ENCODE data around the gene POC1A. TPM values are rescaled to one million over a fixed set of nuclear protein-coding genes. Genes with fewer than 3 reads are reported as not detected.
A peak's percentile ranks its signal among the peaks of the same experiment; 100 is the strongest.

POC1A gene
- total RNA-seq, 2 experiments from 2014 or later = 21.2 to 23.5 TPM

DNA sequence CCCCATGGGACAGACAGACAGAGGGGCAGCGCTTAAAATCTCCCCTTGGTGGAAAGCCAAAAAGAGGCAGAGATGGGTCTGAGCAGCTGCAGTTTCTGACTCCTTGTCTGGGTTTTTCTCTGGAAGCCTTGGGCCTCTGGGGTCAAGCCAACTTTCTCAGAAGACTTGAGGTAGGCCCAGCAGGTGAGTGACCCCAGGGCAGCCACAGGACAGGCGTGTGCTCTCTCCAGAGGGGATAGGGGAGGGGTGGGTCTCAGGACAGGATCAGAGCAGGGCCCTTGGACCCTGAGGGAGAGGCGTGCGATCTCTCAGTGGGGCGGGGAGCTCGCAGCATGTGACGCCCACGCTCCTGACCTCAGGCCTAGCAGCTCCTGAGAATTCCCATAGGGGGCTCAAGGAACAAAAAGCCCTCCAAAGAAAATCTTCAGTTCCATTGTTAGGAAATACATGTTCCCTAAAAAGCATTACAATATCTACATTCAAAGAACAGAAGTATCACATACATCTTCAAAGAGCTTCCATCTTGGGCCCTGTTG is 63.2 kb downstream of the POC1A start:
- CTCF ChIA-PET = no interaction called here
- Mint-ChIP-seq H3K36me3 (ENCODE audit: low read depth) (peaks cover 2% of the 10 kb centered on the region), H3K4me3 (no peak overlapping the region), H3K27ac (no peak overlapping the region), H3K9me3 (no peaks in the 10 kb centered on the region), H3K27me3 (no peaks in the 10 kb centered on the region), H3K4me1 (ENCODE audit: low read depth) (peaks cover 19% of the 10 kb centered on the region)
- ATAC-seq (no peak), DNase-seq (no peak)
- POLR2A ChIA-PET = interaction anchor here (0.5 kb wide), 1 partner anchor 63 kb away, joined by 3 read pairs; no protein-coding TSS in a partner anchor
- intact Hi-C loops (cut with micrococcal nuclease) = no loop called here
- TF ChIP-seq, protein P1, sequence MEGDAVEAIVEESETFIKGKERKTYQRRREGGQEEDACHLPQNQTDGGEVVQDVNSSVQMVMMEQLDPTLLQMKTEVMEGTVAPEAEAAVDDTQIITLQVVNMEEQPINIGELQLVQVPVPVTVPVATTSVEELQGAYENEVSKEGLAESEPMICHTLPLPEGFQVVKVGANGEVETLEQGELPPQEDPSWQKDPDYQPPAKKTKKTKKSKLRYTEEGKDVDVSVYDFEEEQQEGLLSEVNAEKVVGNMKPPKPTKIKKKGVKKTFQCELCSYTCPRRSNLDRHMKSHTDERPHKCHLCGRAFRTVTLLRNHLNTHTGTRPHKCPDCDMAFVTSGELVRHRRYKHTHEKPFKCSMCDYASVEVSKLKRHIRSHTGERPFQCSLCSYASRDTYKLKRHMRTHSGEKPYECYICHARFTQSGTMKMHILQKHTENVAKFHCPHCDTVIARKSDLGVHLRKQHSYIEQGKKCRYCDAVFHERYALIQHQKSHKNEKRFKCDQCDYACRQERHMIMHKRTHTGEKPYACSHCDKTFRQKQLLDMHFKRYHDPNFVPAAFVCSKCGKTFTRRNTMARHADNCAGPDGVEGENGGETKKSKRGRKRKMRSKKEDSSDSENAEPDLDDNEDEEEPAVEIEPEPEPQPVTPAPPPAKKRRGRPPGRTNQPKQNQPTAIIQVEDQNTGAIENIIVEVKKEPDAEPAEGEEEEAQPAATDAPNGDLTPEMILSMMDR (IDR thresholded peaks at IDR 0.05) = no peak

DNA sequence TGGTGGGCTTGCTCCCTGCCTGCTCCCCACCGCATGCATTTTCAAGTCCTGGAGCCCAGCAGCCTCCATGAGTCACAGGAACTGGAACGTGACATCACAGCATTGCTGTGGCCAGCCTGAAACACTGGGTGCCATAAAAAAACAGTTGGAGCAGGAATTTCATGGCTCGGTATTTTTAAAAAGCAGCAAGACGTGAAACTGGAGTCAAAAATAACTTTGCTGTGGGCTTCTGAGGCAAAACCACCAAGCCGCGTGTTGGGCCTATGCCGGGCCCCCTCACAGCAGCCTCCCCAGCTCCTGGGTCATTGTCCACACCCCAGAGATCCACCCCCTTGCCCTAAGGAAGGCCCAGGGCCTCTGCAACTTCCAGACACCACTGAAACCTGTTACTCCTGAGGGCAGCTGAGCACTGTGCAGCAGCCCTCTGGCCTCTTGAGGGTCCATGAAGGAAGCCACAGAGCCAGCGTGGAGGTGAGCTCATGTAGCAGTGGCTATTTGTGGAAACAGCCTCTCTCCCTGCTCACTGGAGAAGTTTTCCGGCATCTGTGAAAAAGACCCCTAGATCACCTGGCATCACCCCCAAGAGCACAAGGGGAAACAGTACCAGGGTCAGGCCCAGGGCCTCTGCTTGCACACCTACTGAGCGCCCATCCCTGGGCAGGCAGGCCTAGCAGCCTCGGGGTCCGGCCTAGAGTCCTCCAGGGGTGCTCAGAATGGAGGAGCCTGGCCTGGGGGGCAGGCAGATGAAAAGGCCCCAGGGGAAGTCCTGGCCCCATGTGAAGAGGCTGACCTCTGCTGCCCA is 63.9 kb downstream of the POC1A start:
- no peaks in the 10 kb centered on the region for H3K27me3 Mint-ChIP-seq
- H3K9me3 Mint-ChIP-seq = no peaks in the 10 kb centered on the region
- POLR2A ChIA-PET = no interaction called here
- H3K36me3 Mint-ChIP-seq (ENCODE audit: low read depth) = no peaks in the 10 kb centered on the region
- H3K27ac Mint-ChIP-seq = no peak overlapping the region
- H3K4me1 Mint-ChIP-seq (ENCODE audit: low read depth) = peaks cover 26% of the 10 kb centered on the region
- ATAC-seq (no peak), DNase-seq (no peak)
- intact Hi-C loops (cut with micrococcal nuclease) = no loop called here
- no peak overlapping the region for H3K4me3 Mint-ChIP-seq
- TF ChIP-seq, protein P1 (IDR thresholded peaks at IDR 0.05) = no peak
- CTCF ChIA-PET = no interaction called here

DNA sequence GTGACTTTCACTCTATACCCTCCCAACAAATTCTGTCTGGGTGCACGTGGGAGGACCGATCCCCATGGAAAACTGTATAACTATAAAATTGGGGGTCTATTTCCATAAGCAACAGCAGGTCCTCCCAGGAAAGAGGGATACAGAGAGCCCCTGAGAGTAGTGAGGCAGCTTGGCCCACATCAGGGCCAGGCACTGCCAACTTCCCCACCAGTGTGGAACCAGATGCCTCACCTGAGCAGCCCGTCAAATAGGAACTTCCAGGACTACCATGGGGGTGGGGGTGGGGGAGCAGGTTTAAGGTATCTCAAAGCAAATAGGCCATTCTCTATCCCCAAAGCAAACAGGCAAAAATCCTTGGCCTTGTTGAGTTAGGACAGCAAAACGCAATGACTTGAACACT is 64.5 kb downstream of the POC1A start:
- ChIA-PET CTCF (no interaction called here), POLR2A (no interaction called here)
- no peak for DNase-seq
- TF ChIP-seq, protein P1 (IDR thresholded peaks at IDR 0.05) = no peak
- Mint-ChIP-seq H3K9me3 (no peaks in the 10 kb centered on the region), H3K4me3 (no peak overlapping the region), H3K27me3 (no peaks in the 10 kb centered on the region), H3K36me3 (ENCODE audit: low read depth) (no peaks in the 10 kb centered on the region), H3K27ac (no peak overlapping the region), H3K4me1 (ENCODE audit: low read depth) (peaks cover 28% of the 10 kb centered on the region)
- ATAC-seq = no peak
- intact Hi-C loops (cut with micrococcal nuclease) = no loop called here

DNA sequence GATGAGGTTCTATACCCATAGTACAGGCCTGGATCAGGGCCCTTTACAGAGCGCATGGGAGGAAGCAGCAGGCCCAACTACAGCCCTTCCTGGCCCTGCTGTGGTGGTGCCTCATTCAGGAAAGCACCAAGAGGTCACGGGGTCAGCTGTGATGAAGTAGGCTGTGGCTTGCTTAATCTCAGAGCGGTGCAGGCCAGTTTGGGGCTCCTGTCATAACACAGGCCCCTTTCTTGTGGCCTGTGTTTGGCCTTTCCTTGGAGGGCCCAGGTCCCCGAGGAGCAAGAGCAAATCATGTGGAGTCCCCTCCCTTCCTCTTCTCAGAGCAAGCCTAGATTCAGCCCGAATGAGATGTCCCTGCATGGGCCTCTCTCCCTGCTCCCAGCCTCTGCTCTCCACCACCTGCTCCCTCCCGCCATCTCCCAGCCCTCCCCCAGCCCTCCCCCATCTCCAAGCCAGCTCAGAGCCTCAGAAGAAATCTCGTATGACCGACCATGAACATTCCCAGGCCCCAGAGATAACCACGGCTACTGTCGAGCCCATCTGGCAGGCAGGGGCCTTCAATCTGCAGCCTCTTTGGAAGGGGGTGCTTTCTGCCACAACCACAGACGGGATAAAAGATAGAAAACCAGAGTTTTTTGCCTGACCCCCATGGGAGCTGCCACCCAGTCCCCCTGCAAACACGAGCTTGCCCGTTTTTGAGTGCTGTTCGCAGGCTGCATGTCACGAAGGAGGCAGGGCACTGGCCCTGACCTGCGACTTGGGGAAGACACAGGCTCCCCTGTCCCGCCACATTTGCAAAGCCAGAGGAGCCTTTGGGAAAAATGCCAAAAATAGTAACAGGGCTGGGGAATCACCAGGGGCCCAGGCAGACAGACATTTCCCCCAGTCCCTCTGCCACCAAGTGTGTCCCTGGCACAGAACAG is 65.5 kb downstream of the POC1A start:
- H3K27ac Mint-ChIP-seq = no peak overlapping the region
- intact Hi-C loops (cut with micrococcal nuclease) = no loop called here
- TF ChIP-seq, protein P1 (IDR thresholded peaks at IDR 0.05) = no peak
- H3K4me3 Mint-ChIP-seq = no peak overlapping the region
- no peaks in the 10 kb centered on the region for H3K9me3 Mint-ChIP-seq
- peaks cover 28% of the 10 kb centered on the region for H3K4me1 Mint-ChIP-seq (ENCODE audit: low read depth)
- DNase-seq (peak; percentile 46), ATAC-seq (peak; percentile 15)
- H3K36me3 Mint-ChIP-seq (ENCODE audit: low read depth) = no peaks in the 10 kb centered on the region
- ChIA-PET CTCF (interaction anchor here (0.8 to 1.8 kb wide), 2 partner anchors 87 to 251 kb away, joined by 5 to 7 read pairs; no protein-coding TSS in a partner anchor), POLR2A (no interaction called here)
- H3K27me3 Mint-ChIP-seq = no peaks in the 10 kb centered on the region
